Measurements from ENCODE around the gene AP3S1.

AP3S1 gene

DNA sequence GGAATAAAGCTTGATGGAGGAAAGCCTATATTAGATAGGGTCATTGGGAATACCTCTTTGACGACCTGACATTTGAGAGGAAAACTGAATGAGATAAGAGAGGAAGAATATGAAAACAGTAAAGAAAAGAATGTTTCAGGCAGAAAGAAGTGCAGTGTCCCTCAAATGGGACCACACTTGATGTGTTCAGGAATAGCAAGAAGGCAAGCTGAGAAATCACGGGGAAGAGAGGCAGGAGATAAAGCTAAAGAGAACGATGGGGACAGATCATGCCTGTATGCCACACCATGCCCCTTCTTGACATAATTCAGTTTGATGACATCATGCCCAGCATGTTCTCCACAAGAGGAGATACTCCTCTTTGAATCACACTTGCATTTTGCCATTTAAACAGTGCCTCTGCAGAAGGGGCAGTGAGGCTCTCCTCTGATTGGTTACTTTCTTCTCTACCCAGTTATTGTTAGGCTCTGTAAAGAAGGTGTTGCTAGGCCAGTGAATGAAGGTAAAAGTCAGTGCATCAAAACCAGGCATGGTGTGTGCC is 7.6 kb downstream of the AP3S1 start:
- DNase-seq (ENCODE audit: low read depth), result no peak
- TF ChIP-seq, protein P1, sequence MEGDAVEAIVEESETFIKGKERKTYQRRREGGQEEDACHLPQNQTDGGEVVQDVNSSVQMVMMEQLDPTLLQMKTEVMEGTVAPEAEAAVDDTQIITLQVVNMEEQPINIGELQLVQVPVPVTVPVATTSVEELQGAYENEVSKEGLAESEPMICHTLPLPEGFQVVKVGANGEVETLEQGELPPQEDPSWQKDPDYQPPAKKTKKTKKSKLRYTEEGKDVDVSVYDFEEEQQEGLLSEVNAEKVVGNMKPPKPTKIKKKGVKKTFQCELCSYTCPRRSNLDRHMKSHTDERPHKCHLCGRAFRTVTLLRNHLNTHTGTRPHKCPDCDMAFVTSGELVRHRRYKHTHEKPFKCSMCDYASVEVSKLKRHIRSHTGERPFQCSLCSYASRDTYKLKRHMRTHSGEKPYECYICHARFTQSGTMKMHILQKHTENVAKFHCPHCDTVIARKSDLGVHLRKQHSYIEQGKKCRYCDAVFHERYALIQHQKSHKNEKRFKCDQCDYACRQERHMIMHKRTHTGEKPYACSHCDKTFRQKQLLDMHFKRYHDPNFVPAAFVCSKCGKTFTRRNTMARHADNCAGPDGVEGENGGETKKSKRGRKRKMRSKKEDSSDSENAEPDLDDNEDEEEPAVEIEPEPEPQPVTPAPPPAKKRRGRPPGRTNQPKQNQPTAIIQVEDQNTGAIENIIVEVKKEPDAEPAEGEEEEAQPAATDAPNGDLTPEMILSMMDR (conservative IDR thresholded peaks at IDR 0.05; ENCODE audit: low read depth, low read length), result no peak
- no peak overlapping the region for H3K4me3 ChIP-seq (ENCODE audit: low read length)

DNA sequence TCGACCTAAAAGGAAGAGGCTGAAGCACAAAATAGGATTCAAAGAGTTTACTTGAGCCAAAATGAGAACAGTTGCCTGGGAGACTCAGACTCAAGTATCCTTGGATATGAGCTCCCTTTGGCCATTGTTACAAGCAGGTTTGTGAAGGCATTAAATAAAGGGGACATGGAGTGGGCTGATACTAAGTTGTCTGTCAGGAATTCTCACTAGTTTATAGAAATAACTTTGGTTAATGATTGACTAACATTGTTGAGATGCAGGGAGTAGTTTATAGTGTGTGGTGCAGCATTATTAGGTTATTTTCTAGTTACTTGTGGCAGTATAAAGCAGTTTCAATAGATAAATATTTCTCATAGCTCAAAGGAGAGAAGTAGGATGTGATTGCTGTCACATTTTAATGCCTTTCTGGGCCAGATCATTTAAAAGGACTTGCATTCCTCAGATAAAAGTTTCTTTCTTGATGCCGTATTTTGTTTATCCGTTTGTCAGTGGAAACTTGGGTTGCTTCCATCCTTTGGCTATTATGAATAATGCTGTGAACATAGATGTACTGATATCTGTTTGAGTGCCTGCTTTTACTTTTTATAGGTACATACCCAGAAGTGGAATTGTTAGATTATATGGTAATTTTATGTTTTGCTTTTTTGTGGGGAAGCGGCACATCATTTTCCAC is 9.1 kb downstream of the AP3S1 start:
- no peak overlapping the region for H3K4me3 ChIP-seq (ENCODE audit: low read length)
- DNase-seq (ENCODE audit: low read depth), result no peak
- TF ChIP-seq, protein P1 (conservative IDR thresholded peaks at IDR 0.05; ENCODE audit: low read depth, low read length), result no peak

DNA sequence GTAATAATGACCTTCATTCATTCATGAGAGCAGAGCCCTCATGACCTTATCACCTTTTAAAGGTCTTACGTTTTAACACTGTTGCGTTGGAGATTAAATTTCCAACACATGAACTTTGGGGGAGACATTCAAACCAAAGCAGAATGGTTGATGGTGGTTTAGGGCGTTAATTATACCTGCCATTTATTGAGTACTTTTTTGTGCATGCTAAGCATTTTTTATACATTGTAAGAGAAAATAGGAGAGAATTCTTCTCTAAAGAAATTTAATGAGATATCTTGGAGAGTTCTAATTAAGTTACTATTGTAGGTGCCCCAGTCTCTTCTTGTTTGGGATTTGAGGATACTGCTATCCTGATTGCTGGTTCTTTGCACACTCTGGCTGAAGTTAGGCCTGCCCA is 12.4 kb downstream of the AP3S1 start:
- no peak for DNase-seq (ENCODE audit: low read depth)
- H3K4me3 ChIP-seq (ENCODE audit: low read length), result no peak overlapping the region
- TF ChIP-seq, protein P1 (conservative IDR thresholded peaks at IDR 0.05; ENCODE audit: low read depth, low read length), result no peak

DNA sequence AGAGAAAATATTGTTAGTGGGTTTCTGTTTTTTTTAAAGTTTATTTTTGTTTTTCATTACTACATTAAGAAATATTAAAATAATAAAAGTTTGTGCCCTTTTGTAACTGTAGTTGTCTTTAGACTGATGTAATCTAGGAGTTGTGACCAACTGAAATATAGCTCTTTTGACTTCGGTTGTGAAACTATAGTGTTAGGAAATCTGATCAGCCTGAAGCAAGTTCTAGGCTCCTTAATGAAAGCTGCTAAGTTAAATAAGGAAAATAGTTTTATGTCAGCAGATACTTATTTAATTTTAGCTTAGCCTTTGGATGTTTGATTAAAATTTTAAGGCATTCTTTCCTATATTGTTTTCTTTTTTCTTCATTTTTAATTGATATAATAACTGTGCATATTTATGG is 14.2 kb downstream of the AP3S1 start:
- TF ChIP-seq, protein P1 (conservative IDR thresholded peaks at IDR 0.05; ENCODE audit: low read depth, low read length), result no peak
- H3K4me3 ChIP-seq (ENCODE audit: low read length), result no peak overlapping the region
- DNase-seq (ENCODE audit: low read depth), result no peak

DNA sequence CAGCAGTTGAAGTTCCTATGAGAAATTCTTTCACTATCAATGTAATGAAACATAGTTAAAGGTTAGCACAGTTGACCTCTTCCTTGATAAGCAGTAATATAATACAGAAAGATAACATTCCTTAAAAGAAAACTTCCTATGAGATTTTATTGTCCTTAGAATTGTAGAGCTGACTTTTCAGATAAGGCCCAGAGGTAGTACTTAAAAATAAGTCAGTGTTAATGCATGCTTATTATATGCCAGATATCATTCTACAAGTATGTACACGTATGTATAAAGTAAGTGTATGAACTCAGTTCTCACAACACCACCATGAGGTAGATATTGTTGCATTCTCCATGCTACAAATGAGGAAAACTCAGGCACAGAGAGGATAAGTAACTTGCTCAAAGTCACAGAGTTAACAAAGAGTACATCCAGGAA is 15.3 kb downstream of the AP3S1 start:
- DNase-seq (ENCODE audit: low read depth), result no peak
- TF ChIP-seq, protein P1 (conservative IDR thresholded peaks at IDR 0.05; ENCODE audit: low read depth, low read length), result no peak
- no peak overlapping the region for H3K4me3 ChIP-seq (ENCODE audit: low read length)

DNA sequence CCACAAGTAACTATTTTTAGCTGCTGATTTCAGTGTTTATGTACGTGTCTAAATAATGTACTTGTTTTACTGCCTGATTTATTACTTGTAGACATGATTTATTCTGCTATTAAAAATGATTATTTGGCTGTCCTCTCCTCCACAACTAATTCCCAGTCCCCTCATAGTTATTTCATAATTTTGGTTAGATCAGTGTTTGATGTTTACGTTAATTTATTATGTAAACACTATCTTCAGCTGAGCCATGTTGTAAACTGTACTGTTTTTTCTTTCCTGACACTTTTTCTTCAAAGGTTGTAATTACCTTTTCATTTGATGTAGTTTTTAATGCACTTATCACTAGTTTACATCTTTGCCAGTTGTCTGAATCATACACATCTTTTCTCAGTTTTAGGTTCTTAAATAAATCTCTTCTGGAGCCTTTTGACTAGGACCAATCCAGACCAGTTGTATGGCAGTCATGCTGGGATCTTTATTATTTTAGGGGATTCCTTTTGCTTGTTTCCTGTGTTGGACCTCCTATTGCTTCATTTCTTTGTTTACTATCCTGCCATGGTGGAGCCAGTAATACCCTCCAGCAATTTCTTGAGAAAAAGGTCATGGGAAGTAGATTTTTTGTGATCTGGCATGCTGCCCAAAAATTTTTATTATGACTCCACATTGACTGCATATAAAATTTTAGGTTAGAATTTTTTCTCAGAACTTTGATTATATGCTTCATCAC is 16.1 kb downstream of the AP3S1 start:
- no peak for DNase-seq (ENCODE audit: low read depth)
- TF ChIP-seq, protein P1 (conservative IDR thresholded peaks at IDR 0.05; ENCODE audit: low read depth, low read length), result no peak
- no peak overlapping the region for H3K4me3 ChIP-seq (ENCODE audit: low read length)
